GM19043 (cell line): ENCODE data around the gene BCAS1.

Experiments used
- ATAC-seq: cut with Tn5 transposase; IDR thresholded peaks from one replicate; pipeline ENCODE4 v1.9.1; 2021; ENCODE audit warnings: low read depth; ENCODE audit not compliant: unreplicated experiment

Gene BCAS1

DNA sequence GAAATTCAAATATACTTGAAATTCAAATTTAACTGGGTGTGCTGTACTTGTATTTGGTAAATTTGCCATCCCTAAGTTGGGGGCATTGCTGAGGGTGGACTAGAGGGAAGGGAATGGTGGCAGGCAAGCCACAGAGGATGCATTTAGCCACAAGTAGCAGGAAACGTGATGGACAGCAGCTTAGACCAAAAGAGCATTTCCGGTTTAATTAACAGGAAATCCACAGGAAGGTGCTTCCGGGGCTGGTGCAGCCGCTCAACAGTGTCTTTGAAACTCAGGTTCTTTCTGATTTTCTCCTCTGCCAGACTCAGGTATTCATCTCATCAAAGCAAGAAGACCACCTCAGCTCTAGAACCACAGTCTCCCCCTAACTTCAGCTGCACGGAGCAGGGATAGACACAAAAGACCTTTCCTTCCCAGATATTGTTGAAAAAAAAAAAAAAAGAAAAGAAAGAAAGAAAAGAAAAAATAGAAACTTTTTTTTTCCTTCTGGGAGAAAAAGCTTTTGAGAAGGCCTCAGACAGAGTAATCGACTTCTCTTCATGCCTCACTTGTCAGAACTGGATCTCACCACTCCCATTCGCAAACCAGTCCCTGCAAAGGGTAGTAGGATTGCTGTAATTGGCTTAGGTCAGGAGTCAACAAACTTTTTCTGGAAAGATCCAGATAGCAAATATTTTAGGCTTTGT, 8.0 kb upstream of the BCAS1 start:
- peak; percentile 63 for ATAC-seq

DNA sequence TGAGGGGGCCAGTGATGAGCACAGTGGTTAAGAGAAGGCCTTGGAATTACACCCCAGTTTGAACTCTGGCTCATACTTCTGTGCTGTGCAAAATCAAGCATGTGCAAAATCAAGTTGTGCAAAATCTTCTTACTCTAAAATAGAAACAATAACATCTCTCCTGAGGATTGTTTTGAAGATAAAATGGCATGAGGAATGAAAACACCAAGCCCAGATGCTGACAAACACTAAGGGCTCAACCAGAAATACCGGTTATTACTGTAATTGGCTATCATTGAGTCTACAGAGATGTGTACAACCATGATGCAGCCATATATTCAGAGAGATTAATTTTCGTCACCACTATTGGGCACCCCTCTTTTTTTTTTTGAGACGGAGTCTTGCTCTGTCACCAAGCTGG, 5.9 kb upstream of the BCAS1 start:
- no peak for ATAC-seq

DNA sequence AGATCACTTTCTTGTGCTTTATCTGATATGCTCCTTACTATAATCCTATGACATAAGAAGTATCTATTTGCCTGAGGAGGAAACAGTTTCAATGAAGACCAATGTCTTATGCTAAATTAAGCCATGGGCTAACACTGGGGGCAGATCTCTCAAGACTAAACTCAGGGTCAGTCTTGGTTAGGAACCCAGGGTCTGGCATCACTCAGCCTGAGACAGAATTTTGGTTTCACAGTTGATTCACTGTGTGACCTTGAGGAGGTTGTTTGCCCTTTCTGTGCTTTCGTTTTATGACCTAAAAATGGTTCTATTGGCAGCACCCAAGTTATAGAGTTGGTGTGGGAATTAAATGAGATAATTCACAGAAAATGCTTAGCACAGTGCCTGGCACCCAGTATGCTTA, 4.9 kb upstream of the BCAS1 start:
- ATAC-seq = no peak

DNA sequence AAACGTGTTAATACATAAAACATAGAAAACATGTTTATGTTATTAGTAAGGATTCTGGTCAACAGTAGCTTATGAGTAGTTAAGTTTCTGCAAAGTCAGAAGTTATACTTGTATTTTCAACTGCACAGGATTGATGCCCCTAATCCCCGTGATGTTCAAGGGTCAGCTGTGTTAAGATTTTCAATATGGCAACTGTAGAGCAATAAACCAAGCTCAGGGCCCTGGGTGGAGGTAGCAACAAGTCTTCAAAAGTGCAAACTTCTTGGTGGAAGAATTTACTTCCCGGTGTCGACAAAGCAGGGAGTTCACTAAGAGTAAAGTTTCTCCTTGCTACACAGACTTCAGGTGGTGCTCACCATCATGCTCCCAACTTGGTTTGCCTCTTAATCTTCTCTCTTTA, 4.1 kb upstream of the BCAS1 start:
- no peak for ATAC-seq

DNA sequence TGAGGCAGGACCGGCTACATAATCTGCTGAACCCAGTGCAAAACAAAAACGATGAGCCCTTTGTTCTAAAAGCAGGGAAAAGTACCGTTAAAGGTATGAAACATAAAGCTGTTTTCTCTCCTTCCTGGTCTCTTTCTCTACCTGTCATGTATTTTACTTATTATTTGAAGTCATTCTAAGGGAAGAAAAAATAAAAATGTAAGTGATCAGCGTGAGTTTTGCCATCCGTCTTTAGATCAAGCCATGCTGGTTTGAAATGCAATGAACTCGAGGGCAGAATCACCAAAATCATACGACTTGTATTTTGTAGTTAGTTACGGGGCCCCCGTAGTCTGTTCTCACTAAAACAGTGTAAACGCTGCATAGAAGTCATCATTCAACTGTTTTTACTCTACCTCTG, 2.9 kb upstream of the BCAS1 start:
- ATAC-seq = no peak

DNA sequence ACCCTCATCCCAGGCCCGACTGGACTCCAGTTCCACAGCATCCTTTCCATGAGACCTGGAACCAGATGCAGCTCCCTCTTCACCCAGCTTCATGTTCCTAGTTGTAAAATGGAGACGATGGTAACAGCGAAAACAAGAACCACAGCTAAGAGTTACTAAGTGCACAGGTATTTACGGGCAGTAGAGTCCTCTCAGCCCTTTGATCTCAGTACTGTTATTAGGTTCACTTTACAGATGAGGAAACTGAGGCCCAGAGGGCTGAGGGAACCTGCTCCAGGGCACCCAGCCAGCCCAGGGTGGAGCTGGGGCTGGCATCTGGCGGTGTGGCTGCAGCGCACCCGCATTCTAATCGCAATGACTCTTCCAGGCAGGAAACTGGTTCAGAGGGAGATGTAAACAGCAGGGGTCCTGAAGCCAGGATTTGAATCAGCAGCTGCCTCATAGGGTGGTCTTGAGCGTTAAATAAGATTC, 858 bp downstream of the BCAS1 start:
- ATAC-seq = no peak

DNA sequence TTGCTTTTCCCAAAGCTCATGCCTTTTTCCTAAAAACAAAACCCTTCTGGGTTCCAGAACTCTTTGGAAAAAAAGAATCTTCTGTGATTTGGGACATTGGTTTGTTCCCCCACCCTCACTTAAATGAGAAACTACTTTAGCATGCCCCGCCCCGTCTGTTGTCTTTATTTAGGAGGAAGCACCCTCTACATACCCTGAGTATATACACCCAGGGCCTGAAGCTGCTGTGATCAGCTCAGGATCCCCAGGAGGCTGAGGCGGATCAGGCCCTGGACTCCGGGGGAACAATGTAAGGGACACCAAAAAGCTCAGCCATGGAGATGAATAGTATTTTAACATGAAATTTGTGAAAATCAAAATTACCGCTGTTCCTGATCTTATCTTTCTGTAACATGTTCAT, 1.4 kb downstream of the BCAS1 start:
- no peak for ATAC-seq

DNA sequence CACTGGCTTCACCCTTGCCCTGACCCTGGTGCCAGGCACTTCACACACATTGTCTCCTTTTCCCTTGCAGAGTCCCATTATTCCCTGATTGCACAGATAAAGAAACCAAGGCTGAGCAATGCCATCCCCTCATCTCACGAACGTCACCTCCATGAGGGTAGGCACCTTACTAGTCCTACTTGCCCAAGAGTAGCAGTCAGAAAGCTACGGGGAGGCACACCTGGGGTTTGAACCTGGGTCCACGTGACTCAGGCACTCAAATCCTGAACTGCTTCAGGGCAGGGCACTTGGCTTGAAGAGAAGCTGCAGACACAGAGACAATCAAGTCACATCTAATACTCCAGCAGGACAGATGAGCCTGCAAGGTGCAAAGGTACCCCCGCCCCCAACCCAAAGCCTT, 1.9 kb downstream of the BCAS1 start:
- ATAC-seq = no peak

DNA sequence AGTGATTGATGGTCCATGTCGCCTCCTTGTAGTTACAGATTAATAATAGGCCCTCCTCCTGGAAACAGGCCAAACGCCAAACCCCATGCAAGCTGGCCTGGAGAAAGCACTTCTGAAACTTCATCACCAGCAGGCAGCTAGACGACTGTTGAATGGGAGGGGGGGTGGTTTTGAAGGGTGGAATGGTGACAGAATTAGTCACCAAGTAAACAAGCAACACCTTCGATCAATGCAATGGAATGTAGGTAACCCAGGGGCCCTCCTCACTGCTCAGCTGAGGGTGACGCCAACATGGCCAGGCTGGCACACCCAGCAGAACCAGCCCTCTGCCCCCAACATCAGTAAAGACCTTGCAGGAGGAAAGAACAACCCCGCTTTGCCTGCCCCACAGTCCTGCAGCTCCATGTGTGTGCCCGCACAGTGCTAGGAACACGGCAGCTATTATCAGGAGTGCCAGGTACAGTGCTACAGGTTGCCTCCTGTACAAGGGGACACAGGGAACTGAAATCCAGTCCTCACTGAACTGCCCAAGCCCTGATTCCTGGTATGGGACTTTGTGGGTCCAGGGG, 2.7 kb downstream of the BCAS1 start:
- ATAC-seq = peak; percentile 73

DNA sequence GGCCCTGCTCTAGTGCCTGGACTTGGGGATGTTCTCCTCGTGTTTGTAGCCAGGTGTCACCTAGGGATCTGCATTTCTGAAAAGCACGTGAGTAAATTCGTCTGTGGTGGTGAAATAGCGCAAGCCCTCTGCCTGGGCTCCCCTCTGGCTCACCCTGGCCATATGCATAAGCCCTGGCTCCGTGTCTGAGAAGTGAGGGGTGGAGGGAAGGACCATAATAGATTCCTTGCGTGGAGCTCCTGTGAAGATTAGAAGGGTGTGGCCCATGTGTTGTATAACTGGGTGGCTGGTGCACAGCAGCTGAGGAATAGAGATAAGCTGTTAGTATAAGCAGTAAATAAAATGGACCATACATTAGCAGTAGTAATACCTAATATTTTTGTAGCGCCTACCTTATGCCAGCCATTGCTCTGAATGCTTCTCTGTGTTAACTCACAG, 4.8 kb downstream of the BCAS1 start:
- no peak for ATAC-seq

DNA sequence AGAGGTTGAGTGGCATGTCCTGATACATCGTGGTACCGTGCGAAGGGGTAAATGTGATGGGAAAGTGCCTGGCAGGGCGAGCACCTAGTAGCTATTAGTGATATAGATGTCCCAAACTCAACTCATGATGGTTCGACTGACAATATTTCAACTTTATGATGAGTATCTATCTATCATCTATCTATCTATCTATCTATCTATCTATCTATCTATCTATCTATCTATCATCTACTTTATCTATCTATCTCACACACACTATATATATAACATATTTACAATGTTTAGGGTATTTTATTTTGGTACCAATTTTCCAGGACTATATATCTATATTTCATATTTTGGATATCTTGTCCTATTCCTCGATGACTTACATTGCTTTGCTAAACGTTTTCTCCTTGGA, 5.5 kb downstream of the BCAS1 start:
- no peak for ATAC-seq

DNA sequence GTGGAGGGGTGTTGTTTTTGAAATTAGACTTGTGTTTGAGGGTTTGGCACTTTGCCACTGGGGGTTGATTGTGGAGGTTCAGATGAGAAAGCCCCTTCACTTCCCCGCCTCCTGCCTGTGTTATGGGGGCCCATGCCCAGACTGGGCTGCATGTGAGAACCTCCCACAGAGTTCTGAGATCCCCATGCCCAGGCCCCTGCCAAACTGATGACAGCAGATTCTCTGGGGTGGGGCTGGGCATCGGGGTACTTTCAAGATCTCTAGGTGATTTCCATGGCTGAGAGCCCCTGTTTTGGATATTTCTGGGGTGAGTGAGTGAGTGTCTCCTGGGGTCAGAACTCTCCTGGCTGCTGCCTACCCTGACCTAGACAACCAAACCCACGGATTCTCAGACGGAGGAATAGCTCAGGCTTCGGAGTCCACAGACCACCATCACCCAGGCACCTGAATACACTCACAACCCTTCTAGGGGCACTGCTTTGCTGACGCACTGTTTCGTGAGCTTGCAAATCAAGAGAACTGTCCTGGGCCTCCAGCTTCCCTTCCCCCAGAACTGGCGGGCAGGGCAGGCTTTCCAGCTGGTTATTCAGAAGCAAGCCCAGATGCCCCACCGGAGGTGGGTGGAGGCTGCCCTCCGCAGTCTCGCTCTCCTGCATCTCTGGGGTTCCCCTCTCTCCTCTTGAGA, 6.3 kb downstream of the BCAS1 start:
- ATAC-seq = no peak

DNA sequence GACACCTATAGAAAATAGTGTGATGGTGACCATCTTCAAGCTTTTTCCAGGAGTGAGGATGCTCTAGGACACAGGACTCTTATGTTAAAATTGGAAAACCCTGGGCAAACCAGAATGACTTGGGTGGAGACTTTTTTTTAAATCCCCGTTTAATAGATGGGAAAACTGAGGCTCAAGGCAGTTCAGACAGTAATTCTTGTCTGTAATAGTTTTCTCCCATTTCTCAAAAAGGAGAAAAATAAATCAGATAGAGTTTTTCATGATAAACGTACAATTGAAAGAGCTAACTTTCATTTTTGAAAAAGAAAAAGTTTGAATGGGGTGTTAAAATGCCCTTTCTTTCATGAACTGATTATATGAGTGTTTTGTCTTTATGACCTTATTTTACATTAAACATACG, 6.8 kb downstream of the BCAS1 start:
- ATAC-seq = no peak

DNA sequence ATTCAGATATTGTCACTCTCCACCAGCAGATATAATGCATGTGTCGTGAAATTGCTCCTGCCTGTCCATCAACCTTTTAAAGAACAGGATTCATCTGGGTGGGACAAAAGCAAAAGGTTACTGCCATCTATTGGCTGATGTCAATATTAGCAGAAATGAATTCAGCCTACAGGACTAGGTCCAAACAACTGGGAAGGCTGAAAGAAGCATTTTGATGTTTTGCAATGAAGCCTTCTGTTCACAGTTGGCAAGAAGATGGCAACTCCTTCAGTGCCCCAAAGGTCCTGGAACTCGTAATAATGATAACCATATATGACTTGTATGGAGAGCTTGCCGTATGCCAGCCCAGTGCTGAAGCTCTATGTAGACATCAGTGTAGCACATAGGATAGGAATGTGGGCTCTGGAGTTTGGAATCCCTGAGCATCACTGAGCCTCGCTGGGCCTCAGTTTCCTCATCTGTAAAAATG, 7.5 kb downstream of the BCAS1 start:
- ATAC-seq = no peak

DNA sequence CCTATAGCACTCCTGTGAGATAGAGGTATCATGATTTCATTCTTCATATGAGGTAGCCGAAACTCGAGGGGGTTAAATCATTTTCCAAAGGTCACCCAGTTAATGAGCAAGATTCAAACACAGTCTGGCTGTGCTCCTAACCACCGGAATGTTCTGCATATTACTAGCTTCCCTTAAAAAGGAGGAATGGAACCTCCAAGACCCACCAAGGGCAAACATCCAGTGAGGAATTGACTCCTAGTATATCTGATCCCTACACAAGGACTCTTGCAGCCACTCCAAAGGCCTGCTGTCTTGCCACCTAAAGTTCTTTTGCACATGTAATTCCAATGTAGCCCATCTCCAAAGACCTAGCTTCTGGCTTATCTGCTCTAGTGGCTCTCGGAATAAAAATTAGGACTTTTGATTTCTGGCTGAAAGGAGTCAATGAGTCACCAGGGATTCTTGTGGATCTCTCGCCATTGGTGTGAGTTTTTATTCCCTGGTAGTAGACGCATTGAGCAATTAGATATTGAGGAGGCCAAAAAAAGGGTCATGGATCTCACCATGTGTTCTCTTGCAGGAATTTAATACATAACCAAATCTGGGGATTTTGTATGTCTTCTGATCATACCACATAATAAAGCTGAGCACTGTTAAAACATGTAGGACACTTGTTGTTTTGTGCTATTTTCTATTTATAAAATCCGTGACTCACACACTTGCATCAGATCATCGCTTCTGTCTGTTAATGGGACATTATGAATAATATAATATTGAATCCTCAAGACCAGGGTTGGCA, 9.1 kb downstream of the BCAS1 start:
- no peak for ATAC-seq

DNA sequence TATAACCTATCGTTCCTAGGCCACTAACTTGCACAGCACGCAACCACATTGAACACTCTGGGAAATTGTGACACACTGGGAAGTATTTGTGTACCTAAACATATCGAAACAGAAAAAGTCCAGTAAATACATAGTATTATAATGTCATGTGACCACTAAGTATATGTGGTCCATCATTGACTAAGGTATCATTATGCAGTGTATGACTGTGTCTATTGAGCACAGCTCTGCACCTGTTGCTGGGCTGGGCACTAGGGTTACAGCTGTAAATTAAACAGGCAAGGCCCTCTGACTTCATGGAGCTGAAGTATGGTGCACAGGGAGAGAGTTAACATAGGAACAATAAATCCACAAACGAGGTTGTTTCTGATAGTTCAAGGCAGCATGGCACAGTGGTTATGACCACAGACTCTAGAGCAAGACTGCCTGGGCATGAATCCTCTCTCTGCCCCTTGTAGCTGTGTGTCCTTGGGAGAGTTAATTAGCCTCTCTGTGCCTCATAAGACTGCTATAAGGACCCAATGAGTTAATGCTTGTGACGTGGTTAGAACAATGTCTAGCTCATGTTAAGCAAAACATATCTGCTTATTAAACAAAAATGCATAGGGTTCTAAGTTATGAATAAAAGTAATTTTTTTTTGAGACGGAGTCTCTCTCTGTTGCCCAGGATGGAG, 10.6 kb downstream of the BCAS1 start:
- no peak for ATAC-seq

DNA sequence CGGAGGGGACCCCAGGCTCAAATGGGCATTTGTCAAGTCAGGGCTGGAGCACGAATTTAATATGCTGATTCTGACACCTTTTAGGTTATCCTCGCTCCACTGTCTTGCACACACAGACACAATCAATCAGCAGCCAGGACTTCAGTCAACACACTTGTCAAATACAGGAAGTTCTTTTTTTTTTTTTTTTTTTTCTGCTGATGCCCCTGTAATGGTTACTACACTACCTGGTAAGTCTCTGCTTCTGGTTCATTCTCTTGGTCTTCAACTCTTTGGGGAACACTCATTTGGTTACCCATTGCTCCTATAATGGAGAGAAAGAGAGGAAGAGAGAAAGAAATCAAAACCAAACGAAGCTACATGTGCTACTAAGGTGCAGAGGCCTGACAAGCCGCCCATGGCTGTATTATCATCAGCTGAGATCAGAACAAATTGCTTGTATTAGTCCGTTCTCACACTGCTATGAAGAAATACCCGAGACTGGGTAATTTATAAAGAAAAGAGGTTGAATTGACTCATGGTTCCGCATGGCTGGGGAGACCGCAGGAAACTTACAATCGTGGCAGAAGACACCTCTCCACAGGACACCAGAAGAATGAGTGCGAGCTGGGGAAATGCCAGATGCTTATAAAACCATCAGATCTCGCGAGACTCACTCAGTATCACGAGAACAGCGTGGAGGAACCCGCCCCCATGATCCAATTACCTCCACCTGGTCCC, 11.8 kb downstream of the BCAS1 start:
- no peak for ATAC-seq

DNA sequence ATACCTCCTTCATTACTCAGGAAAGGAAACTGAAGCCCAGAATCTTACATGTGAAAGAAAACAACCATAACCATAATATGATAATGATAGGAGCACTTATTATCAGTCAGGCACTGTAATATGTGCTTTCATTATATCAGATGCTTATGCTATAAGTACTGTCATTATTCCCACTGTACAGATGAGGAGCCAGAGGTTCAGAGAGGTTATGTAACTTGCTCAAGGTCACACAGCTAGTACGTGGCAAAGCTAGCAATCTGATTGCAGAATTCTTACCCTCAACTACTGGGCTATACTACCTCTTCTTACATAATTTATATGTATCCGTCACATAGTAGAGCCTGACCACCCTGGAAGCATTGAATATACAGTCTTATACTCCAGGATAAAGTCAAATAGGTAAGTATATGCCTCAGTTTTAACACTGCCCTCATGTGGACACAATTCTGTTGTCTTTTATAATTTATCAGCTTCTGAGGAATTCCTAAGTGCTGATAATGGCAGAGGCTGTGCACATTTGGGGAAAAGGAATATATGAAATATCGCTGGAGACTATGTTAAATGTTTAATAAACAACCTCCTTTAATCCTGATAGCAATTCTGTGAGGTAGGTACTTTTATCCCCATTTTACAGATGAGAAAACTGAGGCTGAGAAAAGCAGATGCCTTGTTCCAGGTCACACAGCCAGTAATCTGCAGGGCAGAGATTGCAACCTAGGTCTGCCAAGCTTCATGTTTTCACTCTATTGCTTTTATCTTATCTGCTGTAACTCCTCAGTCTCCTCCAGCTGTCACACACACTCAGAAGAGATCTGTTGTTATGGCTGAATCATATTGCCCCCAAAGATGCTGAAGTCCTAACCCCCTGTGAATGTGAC, 13.4 kb downstream of the BCAS1 start:
- no peak for ATAC-seq

DNA sequence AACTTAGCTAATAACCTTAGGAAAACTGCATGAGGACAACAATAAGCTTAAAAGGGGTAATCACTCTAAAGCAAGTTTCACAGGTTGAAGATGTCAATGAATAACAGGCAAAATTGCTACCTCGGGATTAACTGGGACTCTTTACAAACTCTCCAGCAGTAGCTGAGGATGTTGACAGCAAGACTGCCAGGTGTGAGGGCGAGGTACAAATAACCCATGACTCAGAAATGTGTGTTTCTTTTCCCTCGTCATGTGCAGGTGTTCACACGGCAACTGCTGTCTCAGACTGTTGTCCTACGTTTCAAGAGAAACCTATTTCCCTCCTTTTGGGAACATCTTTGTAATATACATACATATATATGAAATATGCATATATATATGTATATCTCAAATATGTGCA, 15.9 kb downstream of the BCAS1 start:
- no peak for ATAC-seq
